ENCODE results near the gene NAT16. TPM values are rescaled to one million over a fixed set of nuclear protein-coding genes. Genes with fewer than 3 reads are reported as not detected.

NAT16 gene
- total and polyA plus RNA-seq, 2 of the 13 experiments (the other 11 are each of a cell fraction or from before 2014, with no cell fraction given), result 0.04 TPM; not detected in 1

- TF ChIP-seq, protein P1, sequence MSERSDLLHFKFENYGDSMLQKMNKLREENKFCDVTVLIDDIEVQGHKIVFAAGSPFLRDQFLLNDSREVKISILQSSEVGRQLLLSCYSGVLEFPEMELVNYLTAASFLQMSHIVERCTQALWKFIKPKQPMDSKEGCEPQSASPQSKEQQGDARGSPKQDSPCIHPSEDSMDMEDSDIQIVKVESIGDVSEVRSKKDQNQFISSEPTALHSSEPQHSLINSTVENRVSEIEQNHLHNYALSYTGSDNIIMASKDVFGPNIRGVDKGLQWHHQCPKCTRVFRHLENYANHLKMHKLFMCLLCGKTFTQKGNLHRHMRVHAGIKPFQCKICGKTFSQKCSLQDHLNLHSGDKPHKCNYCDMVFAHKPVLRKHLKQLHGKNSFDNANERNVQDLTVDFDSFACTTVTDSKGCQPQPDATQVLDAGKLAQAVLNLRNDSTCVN (CRISPR knock-in tag; IDR thresholded peaks at IDR 0.05; ENCODE audit: borderline replicate concordance), result peak; percentile 23; the same call in 1 of the 2 replicates
- TF ChIP-seq KAT8 (CRISPR knock-in tag; IDR thresholded peaks at IDR 0.05) (peak; percentile 44; the same call in 1 of the 2 replicates), ZNF337 (CRISPR knock-in tag; IDR thresholded peaks at IDR 0.05; ENCODE audit: borderline replicate concordance, low read depth) (no peak), GLI4 (CRISPR knock-in tag; IDR thresholded peaks at IDR 0.05; ENCODE audit: borderline replicate concordance) (0 out of 2 replicates have a peak, but pooled peaks have one; percentile 35), ZSCAN9 (CRISPR knock-in tag; IDR thresholded peaks at IDR 0.05; ENCODE audit: borderline replicate concordance) (no peak), ZNF124 (CRISPR knock-in tag; IDR thresholded peaks at IDR 0.05) (no peak), RARG (CRISPR knock-in tag; IDR thresholded peaks at IDR 0.05; ENCODE audit: low read depth) (no peak), ZNF772 (CRISPR knock-in tag; IDR thresholded peaks at IDR 0.05) (peak; percentile 73; the same call in 1 of the 2 replicates), KDM5B (CRISPR knock-in tag; IDR thresholded peaks at IDR 0.05; ENCODE audit: borderline replicate concordance) (no peak), CBX2 (IDR thresholded peaks at IDR 0.05; ENCODE audit: low read depth, low read length) (no peak), CBX2 (CRISPR knock-in tag; IDR thresholded peaks at IDR 0.05; ENCODE audit: low read depth) (no peak), ARID4A (CRISPR knock-in tag; IDR thresholded peaks at IDR 0.05; ENCODE audit: borderline replicate concordance) (peak; percentile 69), ZBTB37 (CRISPR knock-in tag; IDR thresholded peaks at IDR 0.05) (0 out of 2 replicates have a peak, but pooled peaks have one; percentile 46)
- TF ChIP-seq, protein P2, sequence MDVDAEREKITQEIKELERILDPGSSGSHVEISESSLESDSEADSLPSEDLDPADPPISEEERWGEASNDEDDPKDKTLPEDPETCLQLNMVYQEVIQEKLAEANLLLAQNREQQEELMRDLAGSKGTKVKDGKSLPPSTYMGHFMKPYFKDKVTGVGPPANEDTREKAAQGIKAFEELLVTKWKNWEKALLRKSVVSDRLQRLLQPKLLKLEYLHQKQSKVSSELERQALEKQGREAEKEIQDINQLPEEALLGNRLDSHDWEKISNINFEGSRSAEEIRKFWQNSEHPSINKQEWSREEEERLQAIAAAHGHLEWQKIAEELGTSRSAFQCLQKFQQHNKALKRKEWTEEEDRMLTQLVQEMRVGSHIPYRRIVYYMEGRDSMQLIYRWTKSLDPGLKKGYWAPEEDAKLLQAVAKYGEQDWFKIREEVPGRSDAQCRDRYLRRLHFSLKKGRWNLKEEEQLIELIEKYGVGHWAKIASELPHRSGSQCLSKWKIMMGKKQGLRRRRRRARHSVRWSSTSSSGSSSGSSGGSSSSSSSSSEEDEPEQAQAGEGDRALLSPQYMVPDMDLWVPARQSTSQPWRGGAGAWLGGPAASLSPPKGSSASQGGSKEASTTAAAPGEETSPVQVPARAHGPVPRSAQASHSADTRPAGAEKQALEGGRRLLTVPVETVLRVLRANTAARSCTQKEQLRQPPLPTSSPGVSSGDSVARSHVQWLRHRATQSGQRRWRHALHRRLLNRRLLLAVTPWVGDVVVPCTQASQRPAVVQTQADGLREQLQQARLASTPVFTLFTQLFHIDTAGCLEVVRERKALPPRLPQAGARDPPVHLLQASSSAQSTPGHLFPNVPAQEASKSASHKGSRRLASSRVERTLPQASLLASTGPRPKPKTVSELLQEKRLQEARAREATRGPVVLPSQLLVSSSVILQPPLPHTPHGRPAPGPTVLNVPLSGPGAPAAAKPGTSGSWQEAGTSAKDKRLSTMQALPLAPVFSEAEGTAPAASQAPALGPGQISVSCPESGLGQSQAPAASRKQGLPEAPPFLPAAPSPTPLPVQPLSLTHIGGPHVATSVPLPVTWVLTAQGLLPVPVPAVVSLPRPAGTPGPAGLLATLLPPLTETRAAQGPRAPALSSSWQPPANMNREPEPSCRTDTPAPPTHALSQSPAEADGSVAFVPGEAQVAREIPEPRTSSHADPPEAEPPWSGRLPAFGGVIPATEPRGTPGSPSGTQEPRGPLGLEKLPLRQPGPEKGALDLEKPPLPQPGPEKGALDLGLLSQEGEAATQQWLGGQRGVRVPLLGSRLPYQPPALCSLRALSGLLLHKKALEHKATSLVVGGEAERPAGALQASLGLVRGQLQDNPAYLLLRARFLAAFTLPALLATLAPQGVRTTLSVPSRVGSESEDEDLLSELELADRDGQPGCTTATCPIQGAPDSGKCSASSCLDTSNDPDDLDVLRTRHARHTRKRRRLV (CRISPR knock-in tag; IDR thresholded peaks at IDR 0.05), result no peak
These were observed 20.9 kb upstream of the NAT16 start, which contains the start of gene MOGAT3 (continued) for GRCh38 chr7:101200862-101201599.
